ENCODE results near the gene OR5K1. TPM values are rescaled to one million over a fixed set of nuclear protein-coding genes. Genes with fewer than 3 reads are reported as not detected.

Gene OR5K1
- polyA plus RNA-seq (2011; rRNA removed): not detected in 2 replicates
- polyA minus RNA-seq (2011; rRNA and poly(A)+ RNA removed): not detected in 2 replicates

- H3K9me3 ChIP-seq (ENCODE audit: control insufficient read depth, insufficient read depth, low read length): no peaks in the 10 kb centered on the region
- DNase-seq (ENCODE audit: low read depth, low spot score): no peak
- no peak within 1 kb of the TSS for H3K4me3 ChIP-seq (ENCODE audit: low read depth, low read length)
- no peaks in the 10 kb centered on the region for H3K27me3 ChIP-seq (ENCODE audit: control insufficient read depth, insufficient read depth, low read length)
- POLR2A ChIA-PET: no interaction called here
- no peak for TF ChIP-seq CTCF (IDR thresholded peaks at IDR 0.05; ENCODE audit: low read depth, low read length)
- H3K27ac ChIP-seq (ENCODE audit: low read depth, low read length): no peak within 1 kb of the TSS
- CTCF ChIA-PET: no interaction called here
These were observed at the start of gene OR5K1 for GRCh38 chr3:98462901-98463300. TSS of gene OR5K1 (plus strand) at chr3:98463201. CDS start at chr3:98469577, 6,376 bp downstream.

- CTCF ChIA-PET: no interaction called here
- DNase-seq (ENCODE audit: low read depth, low spot score): no peak
- TF ChIP-seq CTCF (IDR thresholded peaks at IDR 0.05; ENCODE audit: low read depth, low read length): no peak
- POLR2A ChIA-PET: no interaction called here
- Histone ChIP-seq H3K27me3 (ENCODE audit: control insufficient read depth, insufficient read depth, low read length) (no peaks in the 10 kb centered on the region), H3K9me3 (ENCODE audit: control insufficient read depth, insufficient read depth, low read length) (0 out of 2 replicates have a peak, but pooled peaks cover 3% of the 10 kb centered on the region), H3K27ac (ENCODE audit: low read depth, low read length) (no peak overlapping the region), H3K4me3 (ENCODE audit: low read depth, low read length) (no peak overlapping the region)
These were observed 30.4 kb upstream of the OR5K1 start for GRCh38 chr3:98432575-98432974.

GRCh38 chr3:98433764-98434163 lies 29.2 kb upstream of the OR5K1 start:
- ChIA-PET CTCF (no interaction called here), POLR2A (no interaction called here)
- H3K27ac ChIP-seq (ENCODE audit: low read depth, low read length): no peak overlapping the region

GRCh38 chr3:98434412-98434811 lies 28.6 kb upstream of the OR5K1 start:
- CTCF ChIA-PET: no interaction called here
- H3K27me3 ChIP-seq (ENCODE audit: control insufficient read depth, insufficient read depth, low read length): no peaks in the 10 kb centered on the region
- H3K9me3 ChIP-seq (ENCODE audit: control insufficient read depth, insufficient read depth, low read length): no peaks in the 10 kb centered on the region
- H3K4me3 ChIP-seq (ENCODE audit: low read depth, low read length): no peak overlapping the region
- TF ChIP-seq CTCF (IDR thresholded peaks at IDR 0.05; ENCODE audit: low read depth, low read length): no peak
- POLR2A ChIA-PET: no interaction called here
- H3K27ac ChIP-seq (ENCODE audit: low read depth, low read length): no peak overlapping the region
- no peak for DNase-seq (ENCODE audit: low read depth, low spot score)

More at GRCh38 chr3:98433764-98434163, 29.2 kb upstream of the OR5K1 start:
- DNase-seq (ENCODE audit: low read depth, low spot score): no peak
- Histone ChIP-seq H3K9me3 (ENCODE audit: control insufficient read depth, insufficient read depth, low read length) (0 out of 2 replicates have a peak, but pooled peaks cover 3% of the 10 kb centered on the region), H3K4me3 (ENCODE audit: low read depth, low read length) (no peak overlapping the region), H3K27me3 (ENCODE audit: control insufficient read depth, insufficient read depth, low read length) (no peaks in the 10 kb centered on the region)
- no peak for TF ChIP-seq CTCF (IDR thresholded peaks at IDR 0.05; ENCODE audit: low read depth, low read length)

- Histone ChIP-seq H3K4me3 (ENCODE audit: low read depth, low read length) (no peak overlapping the region), H3K27ac (ENCODE audit: low read depth, low read length) (no peak overlapping the region), H3K27me3 (ENCODE audit: control insufficient read depth, insufficient read depth, low read length) (no peaks in the 10 kb centered on the region), H3K9me3 (ENCODE audit: control insufficient read depth, insufficient read depth, low read length) (no peaks in the 10 kb centered on the region)
- CTCF ChIA-PET: no interaction called here
- DNase-seq (ENCODE audit: low read depth, low spot score): no peak
- POLR2A ChIA-PET: no interaction called here
- no peak for TF ChIP-seq CTCF (IDR thresholded peaks at IDR 0.05; ENCODE audit: low read depth, low read length)
These were observed 22.7 kb upstream of the OR5K1 start for GRCh38 chr3:98440283-98440682.

Measured in AG04450 (cell line).